HCT116 (cell line): ENCODE measurements around the gene TM9SF4.

ENCODE experiments used
- EGR1 ChIP-seq: IDR thresholded peaks from 2 replicates; pipeline ENCODE4 v1.6.1; 2012; ENCODE audit warnings: low read depth
- EZH2 ChIP-seq: fragments of 200-600 bp; sonication (generic); IDR thresholded peaks from 2 replicates; pipeline ENCODE4 v1.6.1; 2017; ENCODE audit warnings: antibody characterized with exemption, mixed run types
- EZH2phosphoT487 ChIP-seq: fragments of 200-600 bp; IDR thresholded peaks from 2 replicates; pipeline ENCODE4 v1.6.1; 2018; ENCODE audit warnings: antibody characterized with exemption, borderline replicate concordance
- FOSL1 ChIP-seq: IDR thresholded peaks from 2 replicates; pipeline ENCODE4 v1.6.1; 2012; ENCODE audit warnings: low read depth
- POLR2A ChIP-seq: IDR thresholded peaks from 2 replicates; pipeline ENCODE4 v1.7.0; 2011; ENCODE audit warnings: borderline replicate concordance; ENCODE audit not compliant: insufficient read depth, insufficient read length; ENCODE audit errors: extremely low read depth
- POLR2AphosphoS5 ChIP-seq: IDR thresholded peaks from 2 replicates; pipeline ENCODE4 v1.6.1; 2011; ENCODE audit warnings: mild to moderate bottlenecking, low read depth, low read length, moderate library complexity
- RAD21 ChIP-seq: IDR thresholded peaks from 2 replicates; pipeline ENCODE4 v1.6.1; 2012; ENCODE audit warnings: low read depth, mild to moderate bottlenecking
- SP1 ChIP-seq: IDR thresholded peaks from 2 replicates; pipeline ENCODE4 v1.6.1; 2012; ENCODE audit warnings: low read depth
- TCF7L2 ChIP-seq: IDR thresholded peaks from 2 replicates; pipeline ENCODE4 v1.7.0; 2011; ENCODE audit warnings: borderline replicate concordance, inconsistent platforms; ENCODE audit not compliant: insufficient read depth, insufficient read length; ENCODE audit errors: extremely low read depth
- TF ChIP-seq, protein P1 (sequence below), 3 experiments: fragments of 200-600 bp in 1 of 3; sonication (generic) in 1 of 3; IDR thresholded peaks in 2 of 3; conservative IDR thresholded peaks in 1 of 3; 2 replicates each; pipeline ENCODE4 v1.5.1; 2012 to 2017; ENCODE audit warnings: low read depth in 2 of 3, low read length in 2 of 3, antibody characterized with exemption in 1 of 3, borderline replicate concordance in 1 of 3, control low read depth in 1 of 3, mild to moderate bottlenecking in 1 of 3, mixed read lengths in 1 of 3, mixed run types in 1 of 3, moderate library complexity in 1 of 3; ENCODE audit not compliant: insufficient read depth in 1 of 3
- TF ChIP-seq, protein P2 (sequence below): IDR thresholded peaks from 2 replicates; pipeline ENCODE4 v1.6.1; 2011; ENCODE audit warnings: mild to moderate bottlenecking, low read length, moderate library complexity; ENCODE audit not compliant: insufficient replicate concordance; ENCODE audit errors: extremely low read depth
- TF ChIP-seq, protein P3 (sequence below): IDR thresholded peaks from 2 replicates; pipeline ENCODE4 v1.6.1; 2012; ENCODE audit warnings: low read depth

DNA sequence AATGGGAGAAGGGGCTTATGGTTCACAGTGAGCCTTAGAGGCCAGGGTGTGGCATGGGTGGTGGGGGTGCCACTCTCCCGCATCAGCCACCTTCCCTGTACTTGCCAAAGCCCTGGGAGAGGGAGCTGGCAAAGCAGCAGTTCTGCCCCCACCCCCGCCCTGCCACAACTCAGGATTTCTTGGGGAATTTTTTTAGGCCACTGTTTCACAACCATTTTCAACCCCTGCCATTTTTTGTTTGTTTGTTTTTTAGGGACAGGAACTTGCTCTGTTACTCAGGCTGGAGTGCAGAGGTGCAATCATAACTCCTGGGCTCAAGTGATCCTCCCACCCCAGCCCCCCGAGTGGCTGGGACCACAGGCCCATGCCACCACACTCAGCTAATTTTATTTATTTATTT, 22.4 kb upstream of the TM9SF4 start:
- TF ChIP-seq EZH2phosphoT487 (no peak), TCF7L2 (no peak), POLR2A (no peak), EZH2 (no peak), SP1 (no peak), POLR2AphosphoS5 (no peak), RAD21 (no peak), EGR1 (no peak), FOSL1 (no peak)
- TF ChIP-seq, protein P1, sequence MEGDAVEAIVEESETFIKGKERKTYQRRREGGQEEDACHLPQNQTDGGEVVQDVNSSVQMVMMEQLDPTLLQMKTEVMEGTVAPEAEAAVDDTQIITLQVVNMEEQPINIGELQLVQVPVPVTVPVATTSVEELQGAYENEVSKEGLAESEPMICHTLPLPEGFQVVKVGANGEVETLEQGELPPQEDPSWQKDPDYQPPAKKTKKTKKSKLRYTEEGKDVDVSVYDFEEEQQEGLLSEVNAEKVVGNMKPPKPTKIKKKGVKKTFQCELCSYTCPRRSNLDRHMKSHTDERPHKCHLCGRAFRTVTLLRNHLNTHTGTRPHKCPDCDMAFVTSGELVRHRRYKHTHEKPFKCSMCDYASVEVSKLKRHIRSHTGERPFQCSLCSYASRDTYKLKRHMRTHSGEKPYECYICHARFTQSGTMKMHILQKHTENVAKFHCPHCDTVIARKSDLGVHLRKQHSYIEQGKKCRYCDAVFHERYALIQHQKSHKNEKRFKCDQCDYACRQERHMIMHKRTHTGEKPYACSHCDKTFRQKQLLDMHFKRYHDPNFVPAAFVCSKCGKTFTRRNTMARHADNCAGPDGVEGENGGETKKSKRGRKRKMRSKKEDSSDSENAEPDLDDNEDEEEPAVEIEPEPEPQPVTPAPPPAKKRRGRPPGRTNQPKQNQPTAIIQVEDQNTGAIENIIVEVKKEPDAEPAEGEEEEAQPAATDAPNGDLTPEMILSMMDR (IDR thresholded peaks at IDR 0.05 in 2 of 3, conservative IDR thresholded peaks at IDR 0.05 in 1 of 3; ENCODE audit: borderline replicate concordance in 1 of 3, insufficient read depth in 1 of 3, low read depth in 2 of 3, low read length in 2 of 3) = no peak
- TF ChIP-seq, protein P2, sequence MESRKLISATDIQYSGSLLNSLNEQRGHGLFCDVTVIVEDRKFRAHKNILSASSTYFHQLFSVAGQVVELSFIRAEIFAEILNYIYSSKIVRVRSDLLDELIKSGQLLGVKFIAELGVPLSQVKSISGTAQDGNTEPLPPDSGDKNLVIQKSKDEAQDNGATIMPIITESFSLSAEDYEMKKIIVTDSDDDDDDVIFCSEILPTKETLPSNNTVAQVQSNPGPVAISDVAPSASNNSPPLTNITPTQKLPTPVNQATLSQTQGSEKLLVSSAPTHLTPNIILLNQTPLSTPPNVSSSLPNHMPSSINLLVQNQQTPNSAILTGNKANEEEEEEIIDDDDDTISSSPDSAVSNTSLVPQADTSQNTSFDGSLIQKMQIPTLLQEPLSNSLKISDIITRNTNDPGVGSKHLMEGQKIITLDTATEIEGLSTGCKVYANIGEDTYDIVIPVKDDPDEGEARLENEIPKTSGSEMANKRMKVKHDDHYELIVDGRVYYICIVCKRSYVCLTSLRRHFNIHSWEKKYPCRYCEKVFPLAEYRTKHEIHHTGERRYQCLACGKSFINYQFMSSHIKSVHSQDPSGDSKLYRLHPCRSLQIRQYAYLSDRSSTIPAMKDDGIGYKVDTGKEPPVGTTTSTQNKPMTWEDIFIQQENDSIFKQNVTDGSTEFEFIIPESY = no peak
- TF ChIP-seq, protein P3, sequence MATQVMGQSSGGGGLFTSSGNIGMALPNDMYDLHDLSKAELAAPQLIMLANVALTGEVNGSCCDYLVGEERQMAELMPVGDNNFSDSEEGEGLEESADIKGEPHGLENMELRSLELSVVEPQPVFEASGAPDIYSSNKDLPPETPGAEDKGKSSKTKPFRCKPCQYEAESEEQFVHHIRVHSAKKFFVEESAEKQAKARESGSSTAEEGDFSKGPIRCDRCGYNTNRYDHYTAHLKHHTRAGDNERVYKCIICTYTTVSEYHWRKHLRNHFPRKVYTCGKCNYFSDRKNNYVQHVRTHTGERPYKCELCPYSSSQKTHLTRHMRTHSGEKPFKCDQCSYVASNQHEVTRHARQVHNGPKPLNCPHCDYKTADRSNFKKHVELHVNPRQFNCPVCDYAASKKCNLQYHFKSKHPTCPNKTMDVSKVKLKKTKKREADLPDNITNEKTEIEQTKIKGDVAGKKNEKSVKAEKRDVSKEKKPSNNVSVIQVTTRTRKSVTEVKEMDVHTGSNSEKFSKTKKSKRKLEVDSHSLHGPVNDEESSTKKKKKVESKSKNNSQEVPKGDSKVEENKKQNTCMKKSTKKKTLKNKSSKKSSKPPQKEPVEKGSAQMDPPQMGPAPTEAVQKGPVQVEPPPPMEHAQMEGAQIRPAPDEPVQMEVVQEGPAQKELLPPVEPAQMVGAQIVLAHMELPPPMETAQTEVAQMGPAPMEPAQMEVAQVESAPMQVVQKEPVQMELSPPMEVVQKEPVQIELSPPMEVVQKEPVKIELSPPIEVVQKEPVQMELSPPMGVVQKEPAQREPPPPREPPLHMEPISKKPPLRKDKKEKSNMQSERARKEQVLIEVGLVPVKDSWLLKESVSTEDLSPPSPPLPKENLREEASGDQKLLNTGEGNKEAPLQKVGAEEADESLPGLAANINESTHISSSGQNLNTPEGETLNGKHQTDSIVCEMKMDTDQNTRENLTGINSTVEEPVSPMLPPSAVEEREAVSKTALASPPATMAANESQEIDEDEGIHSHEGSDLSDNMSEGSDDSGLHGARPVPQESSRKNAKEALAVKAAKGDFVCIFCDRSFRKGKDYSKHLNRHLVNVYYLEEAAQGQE = no peak
